ENCODE results near the gene CDK5RAP2. TPM values are rescaled to one million over a fixed set of nuclear protein-coding genes. Genes with fewer than 3 reads are reported as not detected.

Gene CDK5RAP2
- total and polyA plus RNA-seq, 9 of the 15 experiments (the other 6 are each of a cell fraction or from before 2014, with no cell fraction given), result 19.9 to 68.8 (median 42.2) TPM

GRCh38 chr9:120486835-120487234, 93.1 kb downstream of the CDK5RAP2 start:
- CTCF ChIA-PET (ENCODE audit: low intra/inter-chr PET ratio), result no interaction called here
- intact Hi-C loops (cut with micrococcal nuclease), result no loop called here

More at GRCh38 chr9:120486835-120487234, 93.1 kb downstream of the CDK5RAP2 start:
- Histone ChIP-seq H3K9me3 (replicated peaks; ENCODE audit: control insufficient read depth, insufficient read depth, low read depth, low read length) (no peaks in the 10 kb centered on the region), H4K20me1 (replicated peaks; ENCODE audit: control insufficient read depth, insufficient read depth, low read length) (no peaks in the 10 kb centered on the region; the same call in 1 of the 2 replicates), H3K9ac (ENCODE audit: insufficient read depth in 1 of 2, low read depth in 2 of 2, low read length in 2 of 2) (no peak overlapping the region), H2AFZ (ENCODE audit: low read depth, low read length) (no peak overlapping the region), H3K36me3 (ENCODE audit: control insufficient read depth, insufficient read depth, low read length) (peaks cover 81% of the 10 kb centered on the region), H3K79me2 (ENCODE audit: control insufficient read depth, insufficient read depth, low read length) (no peaks in the 10 kb centered on the region), H3K27me3 (ENCODE audit: control insufficient read depth in 2 of 2, insufficient read depth in 2 of 2, low read length in 2 of 2) (no peaks in the 10 kb centered on the region), H3K4me2 (ENCODE audit: insufficient read depth, low read length) (no peak overlapping the region), H3K4me1 (replicated peaks in 1 of 2; ENCODE audit: control insufficient read depth in 2 of 2, insufficient read depth in 2 of 2, low read length in 2 of 2) (no peaks in the 10 kb centered on the region), H3K4me3 (no peak overlapping the region), H3K9me1 (ENCODE audit: control insufficient read depth, insufficient read depth, low read length) (no peaks in the 10 kb centered on the region), H3K27ac (ENCODE audit: extremely low read depth, low read depth, low read length) (no peak overlapping the region)
- DNase-seq (ENCODE audit: extremely low read depth in 1 of 4, low spot score in 3 of 4) (no peak), FAIRE-seq (no peak), ATAC-seq (no peak)
- POLR2A ChIA-PET, result interaction anchor here (0.9 to 1.2 kb wide), 2 partner anchors 9 to 48 kb away, joined by 3 read pairs; no protein-coding TSS in a partner anchor
- BruUV-seq (replicated peaks), result no TSS peak
- in situ Hi-C loops (cut with MboI), result no loop called here
- no peak for TF ChIP-seq MIER1 (IDR thresholded peaks at IDR 0.05; ENCODE audit: low read depth)
- no peak for TF ChIP-seq CBX2 (IDR thresholded peaks at IDR 0.05; ENCODE audit: insufficient read depth, low read length, poor library complexity, severe bottlenecking)
- no peak for TF ChIP-seq NFATC3 (IDR thresholded peaks at IDR 0.05)
- no peak for TF ChIP-seq RNF2 (IDR thresholded peaks at IDR 0.05)
- no peak for TF ChIP-seq BRCA1 (IDR thresholded peaks at IDR 0.05)
- TF ChIP-seq BRCA1 (CRISPR knock-in tag; IDR thresholded peaks at IDR 0.05), result no peak
- no peak for TF ChIP-seq SREBF2 (CRISPR knock-in tag; IDR thresholded peaks at IDR 0.05)
- no peak for TF ChIP-seq HBP1 (CRISPR knock-in tag; IDR thresholded peaks at IDR 0.05)
- no peak for TF ChIP-seq L3MBTL2 (IDR thresholded peaks at IDR 0.05)
- TF ChIP-seq THRAP3 (IDR thresholded peaks at IDR 0.05; ENCODE audit: borderline replicate concordance), result no peak
- no peak for TF ChIP-seq RFX1 (IDR thresholded peaks at IDR 0.05)
- WGBS (ENCODE audit: insufficient coverage, low coverage, missing lambda C conversion rate), result 80% methylated on average over 6 of the region's 6 CpGs

Measured in K562 (cell line).